Measurements from ENCODE around the gene C17orf113. TPM values are rescaled to one million over a fixed set of nuclear protein-coding genes. Genes with fewer than 3 reads are reported as not detected.

The C17orf113 gene
- total RNA-seq, 1 experiment from 2014 or later = 0.18 TPM

GRCh38 chr17:42061646-42062487 lies 11.5 kb upstream of the C17orf113 start:
- Histone ChIP-seq H3K4me3 (no peak overlapping the region), H3K9me3 (replicated peaks) (no peaks in the 10 kb centered on the region), H3K36me3 (no peaks in the 10 kb centered on the region), H3K27ac (no peak overlapping the region), H3K4me1 (replicated peaks) (no peaks in the 10 kb centered on the region), H3K27me3 (replicated peaks) (no peaks in the 10 kb centered on the region)
- no peak for DNase-seq (ENCODE audit: low read depth in 1 of 2, low spot score in 2 of 2)

- Histone ChIP-seq H3K4me3 (no peak overlapping the region), H3K27ac (no peak overlapping the region), H3K9me3 (replicated peaks) (no peaks in the 10 kb centered on the region), H3K4me1 (replicated peaks) (no peaks in the 10 kb centered on the region), H3K27me3 (replicated peaks) (no peaks in the 10 kb centered on the region), H3K36me3 (no peaks in the 10 kb centered on the region)
- no peak for DNase-seq (ENCODE audit: low read depth in 1 of 2, low spot score in 2 of 2)
Measured at GRCh38 chr17:42060231-42060630, 9.8 kb upstream of the C17orf113 start.

- DNase-seq (ENCODE audit: low read depth in 1 of 2, low spot score in 2 of 2) = no peak
Measured at GRCh38 chr17:42059815-42060214, 9.4 kb upstream of the C17orf113 start.

GRCh38 chr17:42058063-42058462 lies 7.7 kb upstream of the C17orf113 start:
- Histone ChIP-seq H3K9me3 (replicated peaks) (no peaks in the 10 kb centered on the region), H3K27me3 (replicated peaks) (0 out of 2 replicates have a peak, but pooled peaks cover 4% of the 10 kb centered on the region), H3K27ac (no peak overlapping the region), H3K4me3 (no peak overlapping the region), H3K4me1 (replicated peaks) (no peaks in the 10 kb centered on the region), H3K36me3 (no peaks in the 10 kb centered on the region)
- no peak for DNase-seq (ENCODE audit: low read depth in 1 of 2, low spot score in 2 of 2)

More at GRCh38 chr17:42059815-42060214, 9.4 kb upstream of the C17orf113 start:
- Histone ChIP-seq H3K36me3 (no peaks in the 10 kb centered on the region), H3K4me3 (no peak overlapping the region), H3K9me3 (replicated peaks) (no peaks in the 10 kb centered on the region), H3K27me3 (replicated peaks) (no peaks in the 10 kb centered on the region), H3K4me1 (replicated peaks) (no peaks in the 10 kb centered on the region), H3K27ac (no peak overlapping the region)

GRCh38 chr17:42056635-42057034 lies 6.2 kb upstream of the C17orf113 start:
- H3K27me3 ChIP-seq (replicated peaks) = 0 out of 2 replicates have a peak, but pooled peaks cover 4% of the 10 kb centered on the region
- no peaks in the 10 kb centered on the region for H3K36me3 ChIP-seq
- no peak overlapping the region for H3K27ac ChIP-seq
- no peak overlapping the region for H3K4me3 ChIP-seq
- H3K4me1 ChIP-seq (replicated peaks) = no peaks in the 10 kb centered on the region
- no peaks in the 10 kb centered on the region for H3K9me3 ChIP-seq (replicated peaks)
- no peak for DNase-seq (ENCODE audit: low read depth in 1 of 2, low spot score in 2 of 2)

- Histone ChIP-seq H3K4me3 (no peak overlapping the region), H3K36me3 (no peaks in the 10 kb centered on the region), H3K27me3 (replicated peaks) (0 out of 2 replicates have a peak, but pooled peaks cover 4% of the 10 kb centered on the region), H3K27ac (no peak overlapping the region), H3K9me3 (replicated peaks) (no peaks in the 10 kb centered on the region), H3K4me1 (replicated peaks) (no peaks in the 10 kb centered on the region)
- no peak for DNase-seq (ENCODE audit: low read depth in 1 of 2, low spot score in 2 of 2)
Measured at GRCh38 chr17:42055496-42055895, 5.1 kb upstream of the C17orf113 start.

GRCh38 chr17:42055027-42055426 lies 4.6 kb upstream of the C17orf113 start:
- no peak for DNase-seq (ENCODE audit: low read depth in 1 of 2, low spot score in 2 of 2)
- Histone ChIP-seq H3K4me1 (replicated peaks) (peaks cover 2% of the 10 kb centered on the region), H3K4me3 (no peak overlapping the region), H3K27me3 (replicated peaks) (0 out of 2 replicates have a peak, but pooled peaks cover 4% of the 10 kb centered on the region), H3K27ac (no peak overlapping the region), H3K36me3 (no peaks in the 10 kb centered on the region), H3K9me3 (replicated peaks) (no peaks in the 10 kb centered on the region)

- Histone ChIP-seq H3K36me3 (no peaks in the 10 kb centered on the region), H3K4me1 (replicated peaks) (peaks cover 5% of the 10 kb centered on the region), H3K27ac (no peak overlapping the region), H3K4me3 (no peak overlapping the region), H3K27me3 (replicated peaks) (0 out of 2 replicates have a peak, but pooled peaks cover 4% of the 10 kb centered on the region), H3K9me3 (replicated peaks) (no peaks in the 10 kb centered on the region)
- DNase-seq (ENCODE audit: low read depth in 1 of 2, low spot score in 2 of 2) = no peak
Measured at GRCh38 chr17:42053731-42054500, 3.5 kb upstream of the C17orf113 start.

- peaks cover 5% of the 10 kb centered on the region for H3K4me1 ChIP-seq (replicated peaks)
- 0 out of 2 replicates have a peak, but pooled peaks cover 4% of the 10 kb centered on the region for H3K27me3 ChIP-seq (replicated peaks)
- H3K4me3 ChIP-seq = no peak overlapping the region
- no peak for DNase-seq (ENCODE audit: low read depth in 1 of 2, low spot score in 2 of 2)
- H3K27ac ChIP-seq = no peak overlapping the region
- H3K9me3 ChIP-seq (replicated peaks) = no peaks in the 10 kb centered on the region
- no peaks in the 10 kb centered on the region for H3K36me3 ChIP-seq
Measured at GRCh38 chr17:42052346-42052877, 2.0 kb upstream of the C17orf113 start.

GRCh38 chr17:42051645-42052044 lies 1.2 kb upstream of the C17orf113 start:
- H3K27ac ChIP-seq = no peak overlapping the region
- H3K27me3 ChIP-seq (replicated peaks) = 0 out of 2 replicates have a peak, but pooled peaks cover 4% of the 10 kb centered on the region
- H3K4me3 ChIP-seq = no peak overlapping the region
- peaks cover 5% of the 10 kb centered on the region for H3K4me1 ChIP-seq (replicated peaks)
- H3K36me3 ChIP-seq = no peaks in the 10 kb centered on the region
- no peaks in the 10 kb centered on the region for H3K9me3 ChIP-seq (replicated peaks)
- no peak for DNase-seq (ENCODE audit: low read depth in 1 of 2, low spot score in 2 of 2)

GRCh38 chr17:42051013-42051400 lies 606 bp upstream of the C17orf113 start:
- H3K27ac ChIP-seq = no peak overlapping the region
- peaks cover 5% of the 10 kb centered on the region for H3K4me1 ChIP-seq (replicated peaks)
- 0 out of 2 replicates have a peak, but pooled peaks cover 4% of the 10 kb centered on the region for H3K27me3 ChIP-seq (replicated peaks)
- H3K9me3 ChIP-seq (replicated peaks) = no peaks in the 10 kb centered on the region
- H3K4me3 ChIP-seq = no peak overlapping the region; the same call in 1 of the 2 replicates
- no peaks in the 10 kb centered on the region for H3K36me3 ChIP-seq
- DNase-seq (ENCODE audit: low read depth in 1 of 2, low spot score in 2 of 2) = no peak

- Histone ChIP-seq H3K27me3 (replicated peaks) (0 out of 2 replicates have a peak, but pooled peaks cover 4% of the 10 kb centered on the region), H3K9me3 (replicated peaks) (no peaks in the 10 kb centered on the region), H3K4me3 (peak overlapping the region; percentile 46), H3K4me1 (replicated peaks) (peaks cover 5% of the 10 kb centered on the region), H3K27ac (no peak overlapping the region; the same call in 1 of the 2 replicates), H3K36me3 (no peaks in the 10 kb centered on the region)
- peak in 1 of 2 experiments; percentile 25 for DNase-seq (ENCODE audit: low read depth in 1 of 2, low spot score in 2 of 2)
Measured at GRCh38 chr17:42049834-42050392, 488 bp downstream of the C17orf113 start.

- Histone ChIP-seq H3K36me3 (no peaks in the 10 kb centered on the region), H3K4me3 (no peak overlapping the region), H3K4me1 (replicated peaks) (peaks cover 5% of the 10 kb centered on the region), H3K27me3 (replicated peaks) (no peaks in the 10 kb centered on the region), H3K27ac (no peak overlapping the region), H3K9me3 (replicated peaks) (no peaks in the 10 kb centered on the region)
- no peak for DNase-seq (ENCODE audit: low read depth in 1 of 2, low spot score in 2 of 2)
Measured at GRCh38 chr17:42047343-42047742, 3.1 kb downstream of the C17orf113 start.

Data from SJSA1 (cell line).